Activated gamma-delta T cell treated with anti-CD3 and anti-CD28 coated beads, Interleukin-2, amount 50 U/mL, for 16 hours (primary cell): ENCODE results near the gene MAML3.

Experiments used
- DNase-seq: peaks from one replicate; pipeline ENCODE4 v3.0.0-alpha.2; 2020; ENCODE audit warnings: low read depth

The MAML3 gene

DNA sequence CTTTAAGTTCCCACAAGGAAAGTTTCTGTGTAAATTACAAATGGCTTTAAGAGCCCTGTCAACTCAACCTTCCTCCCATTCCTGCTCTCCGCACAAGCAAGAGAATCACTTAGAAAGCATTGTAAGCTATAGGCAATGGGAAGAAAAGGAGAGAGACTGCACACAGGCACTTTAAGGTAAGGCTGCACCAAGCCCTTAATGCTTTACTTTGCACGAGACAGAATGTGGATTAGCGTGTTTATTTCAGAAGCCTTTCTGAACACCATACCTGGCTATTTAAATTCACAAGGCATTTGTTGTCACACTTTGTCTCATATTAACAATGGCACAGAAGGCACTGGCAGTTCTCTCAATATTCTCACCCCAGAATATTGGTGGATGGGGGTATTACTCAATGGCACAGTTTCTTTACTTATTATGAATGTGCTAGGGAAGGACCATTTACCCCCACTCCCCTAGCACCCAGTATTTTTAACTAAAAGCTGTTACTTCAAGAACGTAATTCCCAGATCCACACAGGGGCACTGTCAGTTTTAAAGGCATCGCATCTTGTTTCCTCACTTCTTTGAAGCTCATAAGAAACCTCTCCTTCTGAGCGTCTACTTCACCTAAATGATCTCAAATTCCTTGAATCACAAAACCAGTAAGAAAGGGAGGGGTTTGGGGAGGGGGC, 150.0 kb downstream of the MAML3 start:
- no peak for DNase-seq

DNA sequence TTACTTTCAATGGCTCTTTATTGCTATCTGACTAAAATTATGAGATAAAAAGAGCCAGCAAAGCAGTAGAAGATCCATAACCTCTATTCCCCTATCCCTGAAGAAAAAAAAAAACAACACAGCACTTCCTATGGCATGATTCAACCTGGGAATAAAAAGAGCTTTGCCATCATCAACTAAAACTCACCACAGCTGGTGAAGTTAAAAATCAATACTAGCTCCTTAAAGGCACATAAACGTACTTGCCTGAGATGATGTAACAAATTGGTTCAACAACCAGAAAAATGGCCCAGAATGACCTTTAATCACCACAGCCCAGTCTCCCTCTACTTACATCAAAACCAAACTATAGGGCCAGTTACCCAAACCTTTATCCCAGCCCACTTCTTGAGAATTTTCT, 153.8 kb downstream of the MAML3 start:
- no peak for DNase-seq

DNA sequence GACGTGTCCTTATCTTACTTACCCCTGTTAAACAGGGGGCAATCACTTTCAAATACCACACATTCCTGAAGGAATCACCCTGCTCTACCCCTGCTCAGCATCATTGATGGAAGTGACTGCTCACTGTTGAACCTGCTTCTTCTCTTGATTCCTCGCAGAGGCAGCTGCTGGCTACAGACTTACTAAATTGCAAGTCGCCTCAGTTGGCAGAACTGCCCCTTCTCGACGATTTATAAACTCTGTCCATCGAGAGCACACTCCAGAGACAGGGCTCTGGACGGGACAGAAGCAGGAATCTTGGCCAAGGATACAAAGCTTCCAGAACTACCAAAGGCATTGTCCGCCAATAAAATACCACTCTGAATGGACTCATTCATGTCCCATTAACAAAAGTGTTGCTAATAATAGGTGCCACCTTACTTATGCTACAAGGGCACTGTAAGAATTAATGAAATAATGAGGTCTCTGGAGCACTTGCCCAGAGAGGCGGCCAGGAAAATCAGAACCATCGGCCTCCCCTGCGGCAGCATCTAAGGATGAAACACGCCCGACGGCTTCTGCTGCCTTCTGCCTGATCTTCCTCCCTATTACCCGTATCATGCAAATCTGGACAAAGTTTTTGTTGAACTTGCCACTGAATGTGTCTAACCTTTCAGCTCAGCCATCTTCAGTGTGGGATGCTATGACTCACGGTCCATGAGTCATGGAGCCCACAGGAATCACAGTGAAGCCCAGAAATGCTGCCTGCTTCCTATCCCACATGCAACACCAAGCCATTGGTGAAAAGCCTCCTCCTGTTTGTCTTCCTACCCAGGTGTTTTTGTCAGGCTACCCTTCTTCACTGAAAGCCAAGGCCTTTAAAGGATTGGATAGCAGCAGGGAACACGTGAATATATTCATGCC, 164.9 kb downstream of the MAML3 start:
- DNase-seq: no peak

DNA sequence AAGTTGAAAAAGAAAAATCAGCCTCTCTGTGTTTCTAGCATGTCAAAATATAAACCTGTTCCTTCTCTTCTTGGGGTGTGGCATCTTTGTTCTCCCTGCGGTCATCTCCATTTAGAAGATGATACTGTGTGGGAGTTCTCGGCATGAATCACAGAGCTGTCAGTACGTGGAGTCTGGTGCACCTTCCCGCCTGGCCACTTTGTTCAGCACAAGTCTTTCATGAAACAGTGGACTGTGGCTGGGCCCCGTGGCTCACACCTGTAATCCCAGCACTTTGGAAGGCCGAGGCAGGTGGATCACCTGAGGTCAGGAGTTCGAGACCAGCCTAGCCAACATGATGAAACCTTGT, 166.5 kb downstream of the MAML3 start:
- no peak for DNase-seq

DNA sequence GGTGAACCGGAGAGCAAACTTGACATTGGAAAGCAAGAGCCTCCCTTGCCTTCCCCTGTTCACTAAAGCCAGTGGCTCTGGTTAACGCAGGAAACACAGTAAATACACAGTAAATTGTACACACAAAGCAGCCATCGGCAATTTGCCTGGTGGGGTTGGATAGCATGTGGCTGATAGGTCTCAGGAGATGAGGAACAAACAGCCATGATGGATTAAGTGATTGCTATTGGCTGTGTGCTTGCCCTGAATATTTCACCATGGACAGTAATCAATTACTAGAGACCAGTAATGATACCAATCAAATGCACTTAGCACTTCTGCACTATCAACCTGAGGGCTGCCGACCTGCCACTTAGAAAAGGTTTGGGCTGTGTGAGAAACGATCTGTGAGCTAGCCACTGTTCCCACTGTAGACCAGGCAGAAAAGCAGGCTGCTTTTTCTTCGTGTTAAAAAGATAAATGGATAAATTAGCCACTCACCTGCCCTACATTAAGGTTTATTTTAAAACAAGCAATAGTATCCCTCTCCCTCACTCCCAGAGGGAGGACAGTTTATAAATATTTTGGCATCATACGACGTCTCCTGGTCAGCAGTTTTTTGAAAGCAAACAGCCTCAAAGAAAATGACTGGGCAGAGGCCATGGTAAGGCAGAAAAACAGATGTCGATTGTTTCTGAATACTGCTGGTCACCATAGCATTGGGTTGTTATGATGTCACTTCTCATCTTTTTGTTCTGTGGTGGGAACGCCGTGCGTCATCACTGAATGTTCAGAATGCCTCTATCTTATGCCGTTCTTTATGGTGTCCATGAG, 167.1 kb downstream of the MAML3 start:
- no peak for DNase-seq

DNA sequence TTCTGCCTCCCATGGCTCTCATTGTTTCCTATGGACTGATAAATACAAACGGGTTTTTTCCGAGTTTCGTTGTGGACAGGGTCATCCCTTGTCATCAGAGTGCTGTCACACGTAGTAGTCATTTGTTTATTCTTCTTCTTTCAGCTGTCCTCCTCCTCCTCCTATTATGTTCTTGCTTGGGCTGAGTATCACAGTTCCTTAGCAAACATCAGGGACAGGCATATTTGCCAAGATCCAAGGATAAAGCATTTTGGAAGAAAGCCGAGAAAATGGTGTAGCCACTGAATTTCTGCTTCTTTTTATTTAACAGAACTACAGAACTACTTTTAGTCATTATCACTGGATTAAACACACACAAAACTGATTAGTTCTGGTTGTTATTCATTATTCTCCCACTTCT, 167.9 kb downstream of the MAML3 start:
- DNase-seq: no peak

DNA sequence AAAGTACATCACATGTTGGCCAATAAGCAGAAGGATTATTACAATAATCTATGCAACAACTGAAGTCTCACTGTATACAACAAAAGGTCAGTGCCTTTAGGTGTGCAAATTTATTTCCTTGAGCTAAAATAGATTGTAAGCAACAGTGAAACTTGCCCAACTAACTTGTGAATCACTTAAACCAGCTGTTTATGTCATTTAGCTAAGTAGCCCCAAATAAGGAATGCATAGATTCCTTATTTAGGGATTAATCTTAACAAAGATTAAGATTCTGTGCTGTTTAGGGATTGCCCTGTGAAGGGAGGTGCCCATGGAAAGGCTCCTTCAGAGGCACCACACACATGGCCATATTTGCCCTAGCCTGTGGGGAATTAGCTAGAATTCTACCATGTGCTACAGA, 168.6 kb downstream of the MAML3 start:
- no peak for DNase-seq

DNA sequence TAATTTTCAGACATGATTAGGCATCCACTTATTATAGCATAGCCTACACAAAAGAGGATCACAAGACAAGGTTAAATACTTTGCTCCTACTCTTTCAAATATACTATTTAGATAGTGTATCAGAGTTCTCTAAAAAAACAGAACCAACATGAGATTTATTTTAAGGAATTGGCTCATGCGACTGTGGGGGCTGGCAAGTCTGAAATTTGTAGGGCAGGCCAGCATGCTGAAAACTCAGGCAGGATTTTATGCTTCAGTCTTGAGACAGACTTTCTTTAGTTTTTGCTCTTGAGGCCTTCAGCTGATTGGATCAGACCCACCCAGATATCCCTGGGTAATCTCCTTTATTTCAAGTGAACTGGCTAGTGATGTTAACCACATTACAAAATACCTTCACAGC, 169.5 kb downstream of the MAML3 start:
- DNase-seq: no peak

DNA sequence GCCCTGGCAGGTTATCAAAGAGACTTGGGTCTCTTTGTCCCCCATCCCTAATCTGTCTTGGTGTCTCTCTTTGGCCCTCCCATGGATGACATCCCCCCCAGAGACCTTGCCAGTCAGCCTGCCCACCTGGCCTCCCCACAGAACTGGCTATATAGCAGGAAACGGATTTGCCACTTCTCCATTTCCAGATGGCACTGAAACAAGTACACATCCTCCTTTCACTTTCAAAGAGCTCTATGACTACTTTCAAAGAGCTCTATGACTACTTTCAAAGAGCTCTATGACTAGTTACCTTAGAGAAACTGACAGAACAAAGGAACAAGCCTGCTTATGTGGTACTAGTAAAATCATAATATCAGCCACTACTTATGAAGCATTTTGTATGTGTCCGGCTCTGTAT, 175.3 kb downstream of the MAML3 start:
- no peak for DNase-seq

DNA sequence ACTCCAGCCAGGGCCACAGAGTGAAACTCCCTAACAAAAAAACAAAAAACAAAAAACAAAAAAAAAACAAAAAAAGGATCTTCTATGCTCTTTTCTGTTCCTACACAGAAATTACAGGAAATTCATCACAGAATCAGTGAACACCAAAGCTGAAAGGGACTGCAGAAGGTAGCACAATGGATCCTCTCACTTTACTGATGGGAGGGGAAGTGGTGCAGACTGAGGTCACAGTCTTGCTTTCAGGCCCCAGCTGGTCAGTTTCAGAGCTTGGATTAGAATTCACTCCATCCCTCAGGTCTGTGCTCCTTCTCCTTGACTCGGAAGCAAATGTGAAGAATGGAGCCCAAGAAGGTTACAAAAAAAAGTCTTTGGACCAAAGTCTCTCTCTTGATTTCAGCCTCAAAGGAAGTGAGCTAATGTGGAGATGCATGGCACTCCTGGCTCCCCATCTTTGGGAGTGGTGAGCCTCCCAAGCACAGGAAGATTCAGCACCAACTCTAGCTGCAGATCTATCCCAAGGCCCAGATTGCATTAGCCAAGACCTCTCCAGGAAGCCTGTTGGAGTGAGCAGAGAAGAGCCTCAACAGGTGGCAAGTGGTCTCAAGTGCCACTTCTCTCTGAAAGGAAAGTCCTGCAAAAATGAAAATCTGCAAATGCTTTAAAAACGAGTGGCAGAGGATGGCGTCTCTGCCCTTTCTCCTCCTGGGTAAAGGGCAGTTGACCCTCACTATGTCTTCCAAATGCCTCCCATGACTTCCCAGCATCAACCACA, 176.0 kb downstream of the MAML3 start:
- DNase-seq: no peak

DNA sequence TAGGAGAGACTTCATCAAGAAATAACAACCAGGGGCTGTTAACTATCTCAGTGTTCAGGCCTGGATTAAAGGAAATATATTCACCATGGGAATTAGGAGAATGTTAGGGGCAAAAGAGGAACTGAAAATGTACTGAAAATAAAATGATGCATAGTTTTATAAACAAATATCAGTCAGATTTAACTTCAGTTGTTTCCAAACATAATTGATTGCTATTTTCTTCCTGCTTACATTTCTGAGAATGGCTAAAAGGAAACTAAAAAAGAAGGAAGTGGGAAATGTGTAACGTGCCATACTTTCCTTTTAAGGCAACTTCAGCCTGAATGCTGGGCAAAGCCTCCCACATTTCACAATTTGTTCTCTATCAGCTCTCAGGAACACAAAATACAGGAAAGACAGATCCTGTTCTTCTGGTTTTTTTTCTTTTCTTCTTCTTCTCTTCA, 178.1 kb downstream of the MAML3 start:
- no peak for DNase-seq

DNA sequence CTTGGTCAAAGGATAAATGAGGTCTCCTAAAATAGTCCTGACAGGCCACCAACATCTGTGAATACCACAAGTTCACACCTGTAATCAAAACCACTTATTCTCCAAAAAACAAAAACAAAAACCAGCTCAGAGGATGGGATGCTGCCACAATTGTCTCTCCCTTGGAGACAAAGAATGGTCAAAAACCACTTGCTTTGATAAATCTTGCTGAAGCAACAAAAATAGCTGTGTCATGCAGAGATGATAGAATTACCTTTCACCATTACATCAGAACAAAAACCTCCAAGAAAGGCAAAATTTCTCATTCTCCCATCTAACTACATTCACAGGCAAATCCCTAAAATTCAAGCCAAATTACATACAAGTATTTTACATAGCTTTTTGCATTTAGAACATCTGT, 180.4 kb downstream of the MAML3 start:
- DNase-seq: no peak

DNA sequence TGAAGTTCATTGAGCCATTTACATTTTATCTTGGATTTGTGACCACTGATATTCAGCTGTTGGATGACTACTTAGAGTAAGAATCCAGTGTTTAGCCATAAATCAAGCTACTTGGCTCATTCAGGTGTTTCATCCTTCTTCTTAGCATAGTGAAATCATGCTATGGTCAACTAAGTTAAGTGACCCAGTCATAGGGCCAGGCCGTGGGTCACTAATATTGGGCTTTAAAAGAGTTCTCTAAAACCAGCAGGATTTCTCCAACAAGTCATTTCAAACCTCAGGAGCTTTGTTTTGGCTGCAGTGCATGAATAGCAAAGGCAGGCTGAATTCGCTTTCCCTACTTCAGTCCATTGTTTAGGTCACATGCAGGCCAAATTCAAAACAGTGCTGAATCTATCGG, 181.0 kb downstream of the MAML3 start:
- no peak for DNase-seq

DNA sequence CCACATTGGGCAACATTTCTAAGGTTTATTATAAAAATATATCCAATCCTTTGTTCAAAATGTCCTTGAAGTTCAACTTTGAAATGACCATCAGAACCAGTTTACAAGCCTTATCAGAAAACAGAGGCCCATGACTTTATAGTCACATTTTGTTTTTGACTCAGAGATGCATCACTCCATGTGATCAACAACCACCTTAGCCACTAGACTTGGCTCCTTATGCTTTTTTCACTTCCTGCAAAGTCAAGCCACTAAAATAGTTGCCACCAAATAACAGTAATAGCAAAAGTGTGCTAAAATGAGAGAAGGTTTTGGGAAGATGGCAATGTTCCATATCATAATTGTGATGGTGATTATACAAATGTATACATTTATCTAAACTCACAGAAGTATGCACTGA, 181.7 kb downstream of the MAML3 start:
- DNase-seq: no peak

DNA sequence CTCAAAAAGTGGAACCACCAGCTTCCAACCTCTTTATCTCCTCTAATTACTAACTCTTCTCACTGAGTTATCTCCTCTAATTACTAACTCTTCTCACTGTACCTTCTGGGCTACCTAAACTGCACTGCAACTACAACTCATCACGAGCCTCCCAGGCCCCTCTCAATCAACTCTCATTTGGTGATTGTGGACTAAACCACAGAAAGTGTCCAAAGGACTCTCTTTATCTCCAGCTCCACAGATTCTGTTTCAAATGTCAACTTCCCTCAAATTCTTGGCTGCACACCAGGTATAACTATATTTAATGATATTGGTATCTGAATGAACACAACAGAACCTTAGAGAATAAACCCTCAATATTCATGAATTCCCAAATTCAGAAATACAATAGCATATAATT, 182.9 kb downstream of the MAML3 start:
- DNase-seq: no peak

DNA sequence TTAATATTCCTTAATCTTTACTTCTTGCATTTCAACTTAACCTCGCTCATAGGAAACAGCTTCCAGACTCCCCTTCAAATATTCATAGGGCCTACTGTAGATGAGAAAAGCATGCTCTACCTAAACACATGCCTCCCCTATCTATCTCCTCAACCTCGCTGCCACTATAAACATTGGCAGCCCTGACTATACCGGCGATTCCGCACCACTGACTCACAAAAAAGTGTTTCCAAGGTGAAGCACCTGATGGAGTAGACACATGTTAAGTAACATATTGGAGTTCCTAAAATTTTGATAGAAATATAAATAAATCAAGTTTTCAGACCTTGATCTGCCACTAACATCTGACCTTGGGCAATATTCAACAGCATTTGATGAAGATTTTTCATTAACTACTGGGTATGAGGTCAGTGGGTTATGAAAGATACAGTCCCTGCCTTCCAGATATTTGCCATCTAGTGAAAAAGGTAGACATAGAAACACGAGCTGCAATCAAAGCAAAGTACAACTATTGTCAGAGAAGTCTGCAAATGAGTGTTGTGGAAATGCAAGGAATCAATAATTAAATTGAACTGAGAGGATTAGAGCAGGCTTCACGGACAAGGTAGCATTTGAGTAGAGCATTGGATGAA, 184.2 kb downstream of the MAML3 start:
- no peak for DNase-seq

DNA sequence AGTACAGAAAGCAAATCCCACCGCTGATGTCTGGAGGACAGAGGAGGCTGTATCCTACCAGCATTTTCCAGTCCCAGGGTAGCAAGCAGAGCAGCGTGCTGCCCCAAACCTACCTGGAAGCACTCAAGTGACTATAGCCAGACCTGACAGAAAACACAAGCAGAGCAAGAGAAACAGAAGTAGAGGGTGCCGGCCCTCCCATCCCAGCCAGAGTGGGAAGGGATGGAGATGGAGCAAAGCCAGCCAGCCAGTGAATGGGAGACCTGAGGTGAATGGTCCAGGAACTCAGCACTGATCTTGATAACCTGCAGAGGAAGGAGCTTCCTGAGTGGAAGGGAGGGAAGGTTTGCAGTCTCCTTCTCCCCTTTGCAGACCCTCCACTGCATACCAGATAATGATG, 185.2 kb downstream of the MAML3 start:
- DNase-seq: no peak

DNA sequence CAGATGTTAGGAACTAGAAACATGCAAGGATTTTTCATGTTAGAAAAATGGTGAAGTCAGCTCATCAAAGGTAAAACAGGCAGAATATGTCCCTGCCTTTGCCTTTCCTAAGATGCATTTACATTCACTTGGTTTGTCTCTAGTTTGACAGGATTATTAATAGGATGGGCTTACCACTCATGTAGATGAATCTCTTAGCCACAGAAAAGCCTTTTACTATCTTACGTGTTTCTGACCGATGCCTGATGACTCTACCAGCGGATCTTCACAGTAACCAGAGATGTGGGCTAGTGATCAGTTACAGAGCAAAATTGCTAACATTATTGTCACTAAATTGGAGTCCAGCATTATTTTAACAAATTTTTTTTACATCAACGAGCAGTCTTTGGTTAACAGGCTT, 187.6 kb downstream of the MAML3 start:
- DNase-seq: no peak

DNA sequence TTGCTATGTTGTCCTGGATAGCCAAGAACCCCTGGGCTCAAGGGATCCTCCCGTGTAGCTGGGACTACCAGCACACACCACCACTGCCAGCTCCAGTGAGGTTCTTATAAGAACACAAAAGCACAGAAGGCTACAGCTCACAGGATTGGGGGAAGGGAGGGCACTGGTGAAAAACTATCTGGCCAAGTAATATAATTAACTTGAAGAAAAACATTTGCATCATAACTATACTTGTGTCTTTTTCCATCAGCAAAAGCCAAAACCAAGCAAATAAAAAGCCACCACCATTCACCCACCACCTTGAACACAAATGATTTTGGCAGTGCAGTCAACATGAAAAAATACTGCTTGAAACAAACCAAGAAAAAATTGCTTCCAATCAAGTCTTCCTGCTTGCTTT, 188.2 kb downstream of the MAML3 start:
- DNase-seq: no peak

DNA sequence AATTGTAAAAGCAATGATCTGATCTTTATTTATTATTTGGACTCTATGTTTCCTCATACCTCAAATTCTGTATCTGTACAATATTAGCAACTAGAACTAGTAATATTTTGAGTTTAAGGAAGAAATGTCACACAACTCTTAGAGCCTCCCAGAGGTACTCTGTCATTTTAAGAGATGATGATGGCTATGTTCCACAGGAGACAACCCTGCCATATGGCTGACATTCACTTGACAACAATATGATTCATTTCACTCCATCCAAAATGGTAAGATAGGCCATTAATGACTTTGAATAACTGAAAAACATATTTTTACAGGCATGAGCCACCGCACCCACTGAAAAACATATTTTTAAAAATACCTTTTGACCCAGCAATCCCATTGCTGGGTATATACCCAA, 190.3 kb downstream of the MAML3 start:
- no peak for DNase-seq

DNA sequence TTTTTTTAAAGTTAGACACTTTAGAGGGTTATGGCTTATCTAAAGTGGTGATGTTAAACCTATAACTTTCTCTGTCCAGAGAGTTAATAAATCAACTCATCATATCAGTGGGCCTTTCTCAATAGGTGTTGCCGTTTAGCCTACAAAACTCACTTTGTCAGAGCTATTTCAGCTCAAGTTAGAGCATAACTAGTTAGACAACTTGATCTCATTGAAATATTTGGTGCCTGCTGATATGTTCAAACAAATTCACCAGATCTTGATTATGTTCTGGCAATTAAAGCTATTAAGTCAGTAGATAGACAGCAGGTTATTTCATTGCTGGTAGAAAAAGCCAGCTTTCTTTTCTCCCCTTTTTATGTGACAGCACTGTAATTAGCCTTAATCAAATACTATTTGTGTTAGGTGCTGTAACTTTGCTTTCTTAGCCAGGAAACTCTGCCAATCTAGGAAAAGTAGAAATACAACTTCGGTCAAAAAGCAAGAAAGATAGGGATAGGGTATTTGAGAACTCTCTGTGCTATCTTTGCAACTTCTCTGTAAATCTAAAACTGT, 191.8 kb downstream of the MAML3 start:
- DNase-seq: no peak
